Upper lobe of right lung (tissue), 1 donor: ENCODE results near the gene AQP3. TPM values are rescaled to one million over a fixed set of nuclear protein-coding genes. Genes with fewer than 3 reads are reported as not detected.
"Not testable (repeated sequence)": the region's sequence is repeated elsewhere in the genome, so short reads cannot be mapped to it uniquely, and the experiment has no call there.

Source experiments
- ATAC-seq: fragments of 200-7000 bp; cut with Tn5 transposase; one replicate; pipeline ENCODE4 v1.9.1; 2020; ENCODE audit warnings: mild to moderate bottlenecking, moderate library complexity
- DNase-seq: peaks from one replicate; pipeline ENCODE4 v3.0.0-alpha.2; 2020
- H3K27ac ChIP-seq: fragments of 200-600 bp; one replicate; pipeline ENCODE4 v1.8.0; 2022
- H3K27me3 ChIP-seq: fragments of 200-600 bp; one replicate; pipeline ENCODE4 v1.8.0; 2022; ENCODE audit warnings: mild to moderate bottlenecking
- H3K36me3 ChIP-seq: fragments of 200-600 bp; one replicate; pipeline ENCODE4 v1.8.0; 2022
- H3K4me1 ChIP-seq: fragments of 200-600 bp; one replicate; pipeline ENCODE4 v1.8.0; 2022
- H3K4me3 ChIP-seq: fragments of 200-600 bp; one replicate; pipeline ENCODE4 v1.8.0; 2022; ENCODE audit warnings: mild to moderate bottlenecking
- H3K9me3 ChIP-seq: fragments of 200-600 bp; one replicate; pipeline ENCODE4 v1.8.0; 2022
- CTCF ChIP-seq: fragments of 200-600 bp; IDR thresholded peaks from one replicate; pipeline ENCODE4 v1.8.0; 2022; ENCODE audit warnings: antibody characterized with exemption
- intact Hi-C: fragments of 100-400 bp; cut with DNase I; formaldehyde crosslinking; loops from one replicate; pipeline ENCODE4 v1.11.0; 2022
- total RNA-seq: library from RNA; stranded (reverse); fragmentation: NEBNext Ultra II Directional; extraction: Animal tissue kit (Norgen Biotek cat#: 25700); gene quantifications from one replicate; pipeline ENCODE4 v1.2.1, GENCODE V29; 2021
- donor health status: DM: no; HTN: yes; CAD: no; lungs with severe emphysema.

Gene AQP3
- total RNA-seq, 1 donor from 2014 or later: 352 TPM

DNA sequence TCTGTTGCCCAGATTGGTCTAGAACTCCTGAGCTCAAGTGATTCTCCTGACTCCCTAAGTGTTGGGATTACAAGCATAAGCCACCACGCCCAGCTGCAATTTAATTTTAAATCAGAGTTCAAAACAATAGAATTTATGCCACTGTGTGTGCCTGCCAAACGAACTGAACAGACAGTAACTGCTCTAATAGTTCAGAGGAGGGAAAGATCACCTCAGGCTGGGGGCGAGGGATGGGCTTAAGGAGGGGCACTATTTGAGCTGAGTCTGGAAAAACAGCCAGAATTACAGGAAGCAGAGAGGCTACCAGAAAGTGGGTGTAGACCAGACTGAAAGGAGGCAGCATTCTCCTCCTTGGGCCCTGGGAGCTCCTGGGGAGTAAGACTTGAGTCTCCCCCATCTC lies 14.1 kb upstream of the AQP3 start:
- ATAC-seq: no peak
- intact Hi-C loops: no loop called here

GRCh38 chr9:33460854-33461253 lies 13.5 kb upstream of the AQP3 start:
- peaks cover 51% of the 10 kb centered on the region for H3K36me3 ChIP-seq
- H3K27ac ChIP-seq: no peak overlapping the region
- TF ChIP-seq CTCF: no peak
- no peaks in the 10 kb centered on the region for H3K4me1 ChIP-seq
- no peak for DNase-seq
- intact Hi-C loops: no loop called here
- H3K4me3 ChIP-seq: no peak overlapping the region
- no peak for ATAC-seq
- H3K27me3 ChIP-seq: no peaks in the 10 kb centered on the region
- H3K9me3 ChIP-seq: no peaks in the 10 kb centered on the region

More for the DNA sequence above, 14.1 kb upstream of the AQP3 start:
- Histone ChIP-seq H3K9me3 (no peaks in the 10 kb centered on the region), H3K4me1 (no peaks in the 10 kb centered on the region), H3K27me3 (no peaks in the 10 kb centered on the region), H3K27ac (no peak overlapping the region), H3K36me3 (peaks cover 57% of the 10 kb centered on the region), H3K4me3 (no peak overlapping the region)
- TF ChIP-seq CTCF: no peak
- DNase-seq: no peak

- H3K27me3 ChIP-seq: no peaks in the 10 kb centered on the region
- H3K27ac ChIP-seq: no peak overlapping the region
- intact Hi-C loops: no loop called here
- peaks cover 34% of the 10 kb centered on the region for H3K36me3 ChIP-seq
- H3K4me1 ChIP-seq: no peaks in the 10 kb centered on the region
- no peak for DNase-seq
- H3K9me3 ChIP-seq: no peaks in the 10 kb centered on the region
- no peak overlapping the region for H3K4me3 ChIP-seq
- no peak for TF ChIP-seq CTCF
- no peak for ATAC-seq
These were observed 11.7 kb upstream of the AQP3 start for GRCh38 chr9:33459115-33459514.

GRCh38 chr9:33458444-33458843 lies 11.1 kb upstream of the AQP3 start:
- Histone ChIP-seq H3K4me3 (no peak overlapping the region), H3K36me3 (peaks cover 27% of the 10 kb centered on the region), H3K27me3 (no peaks in the 10 kb centered on the region), H3K27ac (peak overlapping the region; percentile 30), H3K4me1 (no peaks in the 10 kb centered on the region), H3K9me3 (no peaks in the 10 kb centered on the region)
- no peak for TF ChIP-seq CTCF
- intact Hi-C loops: no loop called here
- ATAC-seq (peak; percentile 46), DNase-seq (no peak)

DNA sequence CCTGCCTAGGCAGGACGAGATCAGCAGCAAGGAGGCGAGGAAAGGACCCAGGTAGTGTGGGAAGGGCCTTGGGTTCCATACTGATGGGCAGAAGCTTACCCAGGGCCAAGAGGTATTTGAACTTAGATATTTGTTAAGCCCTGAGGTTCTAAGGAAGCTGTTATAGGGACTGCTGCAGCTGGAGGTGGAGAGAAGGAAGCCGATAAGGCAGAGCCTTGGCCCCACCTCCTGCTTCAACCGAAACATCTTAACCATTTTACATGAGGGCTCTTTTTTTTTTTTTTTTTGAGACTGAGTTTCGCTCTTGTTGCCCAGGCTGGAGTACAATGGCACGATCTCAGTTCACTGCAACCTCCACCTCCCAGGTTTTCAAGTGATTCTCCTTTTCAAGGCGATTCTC lies 8.6 kb upstream of the AQP3 start:
- Histone ChIP-seq H3K4me3 (no peak overlapping the region), H3K27me3 (no peaks in the 10 kb centered on the region), H3K4me1 (no peaks in the 10 kb centered on the region), H3K9me3 (no peaks in the 10 kb centered on the region), H3K36me3 (peaks cover 2% of the 10 kb centered on the region), H3K27ac (no peak overlapping the region)
- DNase-seq (no peak), ATAC-seq (peak; percentile 28)
- intact Hi-C loops: no loop called here
- no peak for TF ChIP-seq CTCF

GRCh38 chr9:33455456-33455855 lies 8.1 kb upstream of the AQP3 start:
- DNase-seq, H3K27ac ChIP-seq, H3K4me3 ChIP-seq, intact Hi-C loops, ATAC-seq, H3K36me3 ChIP-seq, H3K4me1 ChIP-seq, H3K27me3 ChIP-seq, H3K9me3 ChIP-seq: not testable (repeated sequence)

DNA sequence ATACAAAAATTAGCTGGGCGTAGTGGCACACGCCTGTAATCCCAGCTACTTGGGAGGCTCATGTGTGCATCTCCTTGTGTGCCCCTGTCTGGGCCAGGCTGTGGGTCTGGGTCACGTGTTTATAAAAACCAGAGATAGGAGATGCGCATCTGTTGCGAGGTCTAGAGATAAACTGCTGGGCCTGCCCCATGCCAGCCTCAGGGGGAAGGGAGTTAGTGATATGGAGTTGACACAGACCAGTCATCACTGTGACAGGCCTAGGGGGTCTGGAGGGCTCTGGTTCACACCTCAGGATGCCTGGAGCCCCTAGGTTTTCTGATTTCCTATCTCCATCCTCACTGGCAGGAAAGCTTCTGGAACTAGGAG lies 7.3 kb upstream of the AQP3 start:
- intact Hi-C loops, H3K4me1 ChIP-seq, ATAC-seq, H3K36me3 ChIP-seq, H3K4me3 ChIP-seq, H3K27ac ChIP-seq, H3K9me3 ChIP-seq, H3K27me3 ChIP-seq, DNase-seq: not testable (repeated sequence)
